Smooth muscle cell (in vitro differentiated cells): ENCODE data around the gene TAAR6. TPM values are rescaled to one million over a fixed set of nuclear protein-coding genes. Genes with fewer than 3 reads are reported as not detected.

Experiments used
- DNase-seq: peaks from one replicate; lab custom pipeline; 2025; ENCODE audit not compliant: unreplicated experiment; lab: John Stamatoyannopoulos, UW
- H2AFZ ChIP-seq: fragments of 200-600 bp; sonication (generic); 2 replicates; pipeline ENCODE4 v1.6.0; 2016; ENCODE audit warnings: antibody characterized with exemption, low read depth, mild to moderate bottlenecking
- H3F3A ChIP-seq: fragments of 200-600 bp; sonication (generic); 2 replicates; pipeline ENCODE4 v1.6.0; 2017; ENCODE audit warnings: antibody characterized with exemption, low read depth
- H3K27ac ChIP-seq: fragments of 200-600 bp; sonication (generic); 2 replicates; pipeline ENCODE4 v1.5.1; 2016; ENCODE audit warnings: low read depth, mild to moderate bottlenecking
- H3K27me3 ChIP-seq: fragments of 200-600 bp; sonication (generic); 2 replicates; pipeline ENCODE4 v1.6.1; 2016; ENCODE audit warnings: low read depth, mild to moderate bottlenecking
- H3K36me3 ChIP-seq: fragments of 200-600 bp; sonication (generic); 2 replicates; pipeline ENCODE4 v1.5.1; 2016; ENCODE audit warnings: low read depth
- H3K4me1 ChIP-seq: fragments of 200-600 bp; sonication (generic); 2 replicates; pipeline ENCODE4 v1.5.1; 2016; ENCODE audit warnings: low read depth
- H3K4me2 ChIP-seq: fragments of 200-600 bp; sonication (generic); 2 replicates; pipeline ENCODE4 v1.6.0; 2016; ENCODE audit warnings: mild to moderate bottlenecking
- H3K4me3 ChIP-seq: fragments of 200-600 bp; sonication (generic); 2 replicates; pipeline ENCODE4 v1.5.1; 2016; ENCODE audit warnings: mild to moderate bottlenecking
- H3K79me2 ChIP-seq: fragments of 200-600 bp; sonication (generic); 2 replicates; pipeline ENCODE4 v1.6.0; 2016; ENCODE audit warnings: low read depth, mild to moderate bottlenecking
- H3K9ac ChIP-seq: fragments of 200-600 bp; sonication (generic); 2 replicates; pipeline ENCODE4 v1.6.0; 2016; ENCODE audit warnings: low read depth
- H3K9me3 ChIP-seq: fragments of 200-600 bp; sonication (generic); replicated peaks from 2 replicates; pipeline ENCODE4 v1.5.1; 2016; ENCODE audit warnings: low read depth
- H4K20me1 ChIP-seq: fragments of 200-600 bp; sonication (generic); 2 replicates; pipeline ENCODE4 v1.6.0; 2016; ENCODE audit warnings: low read depth
- WGBS: methylation state at CpG from one replicate; pipeline ENCODE4 v1.1.7; 2016; ENCODE audit warnings: low lambda C conversion rate; 5-methylcytosine and 5-hydroxymethylcytosine counted together
- polyA plus RNA-seq: library from polyadenylated mRNA; unstranded; fragments of >200 nt; fragmentation: Nextera tagmentation; extraction: Ambion mirVana; gene quantifications from 2 replicates; pipeline ENCODE4 v1.2.1, GENCODE V29; 2016
- total RNA-seq: library from RNA; depleted of rRNA; stranded (reverse); fragments of >200 nt; gene quantifications from 2 replicates; pipeline ENCODE4 v1.2.3, GENCODE V29; 2014
- TF ChIP-seq, protein P1 (sequence below): fragments of 200-600 bp; sonication (generic); IDR thresholded peaks from 2 replicates; pipeline ENCODE4 v1.5.1; 2017; ENCODE audit warnings: borderline replicate concordance, mild to moderate bottlenecking, antibody characterized with exemption; ENCODE audit not compliant: insufficient read depth, poor library complexity, severe bottlenecking

TAAR6 gene
- total and polyA plus RNA-seq, 2 experiments from 2014 or later, result not detected

DNA sequence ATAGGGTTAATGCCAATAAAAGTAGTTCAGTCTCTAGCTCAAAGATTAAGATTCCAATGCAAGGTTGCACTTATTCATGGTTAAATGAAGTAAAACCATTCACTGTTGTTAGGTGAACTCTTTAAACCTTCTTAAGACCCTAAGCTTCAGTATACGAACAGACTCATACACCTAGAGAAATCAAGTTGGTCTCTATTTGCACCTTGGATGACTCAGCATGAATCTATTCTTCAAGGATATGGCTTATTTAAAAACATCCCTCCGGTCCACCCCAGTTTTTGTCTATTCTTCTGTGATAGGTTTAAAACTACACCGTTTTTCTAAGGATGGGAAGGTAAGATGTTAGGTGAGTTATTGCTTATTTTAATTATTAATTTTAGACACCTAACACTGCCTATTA lies 33.0 kb upstream of the TAAR6 start:
- Histone ChIP-seq H3K36me3 (no peaks in the 10 kb centered on the region), H3K27ac (no peak overlapping the region), H4K20me1 (no peaks in the 10 kb centered on the region), H3K9ac (no peak overlapping the region), H3K4me1 (no peaks in the 10 kb centered on the region), H3K4me3 (no peak overlapping the region), H3F3A (no peaks in the 10 kb centered on the region), H3K9me3 (no peaks in the 10 kb centered on the region), H2AFZ (no peak overlapping the region), H3K27me3 (peaks cover 22% of the 10 kb centered on the region), H3K4me2 (no peak overlapping the region), H3K79me2 (no peaks in the 10 kb centered on the region)
- TF ChIP-seq, protein P1, sequence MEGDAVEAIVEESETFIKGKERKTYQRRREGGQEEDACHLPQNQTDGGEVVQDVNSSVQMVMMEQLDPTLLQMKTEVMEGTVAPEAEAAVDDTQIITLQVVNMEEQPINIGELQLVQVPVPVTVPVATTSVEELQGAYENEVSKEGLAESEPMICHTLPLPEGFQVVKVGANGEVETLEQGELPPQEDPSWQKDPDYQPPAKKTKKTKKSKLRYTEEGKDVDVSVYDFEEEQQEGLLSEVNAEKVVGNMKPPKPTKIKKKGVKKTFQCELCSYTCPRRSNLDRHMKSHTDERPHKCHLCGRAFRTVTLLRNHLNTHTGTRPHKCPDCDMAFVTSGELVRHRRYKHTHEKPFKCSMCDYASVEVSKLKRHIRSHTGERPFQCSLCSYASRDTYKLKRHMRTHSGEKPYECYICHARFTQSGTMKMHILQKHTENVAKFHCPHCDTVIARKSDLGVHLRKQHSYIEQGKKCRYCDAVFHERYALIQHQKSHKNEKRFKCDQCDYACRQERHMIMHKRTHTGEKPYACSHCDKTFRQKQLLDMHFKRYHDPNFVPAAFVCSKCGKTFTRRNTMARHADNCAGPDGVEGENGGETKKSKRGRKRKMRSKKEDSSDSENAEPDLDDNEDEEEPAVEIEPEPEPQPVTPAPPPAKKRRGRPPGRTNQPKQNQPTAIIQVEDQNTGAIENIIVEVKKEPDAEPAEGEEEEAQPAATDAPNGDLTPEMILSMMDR, result no peak
- WGBS, result 89% methylated on average over 3 of the region's 3 CpGs
- no peak for DNase-seq

DNA sequence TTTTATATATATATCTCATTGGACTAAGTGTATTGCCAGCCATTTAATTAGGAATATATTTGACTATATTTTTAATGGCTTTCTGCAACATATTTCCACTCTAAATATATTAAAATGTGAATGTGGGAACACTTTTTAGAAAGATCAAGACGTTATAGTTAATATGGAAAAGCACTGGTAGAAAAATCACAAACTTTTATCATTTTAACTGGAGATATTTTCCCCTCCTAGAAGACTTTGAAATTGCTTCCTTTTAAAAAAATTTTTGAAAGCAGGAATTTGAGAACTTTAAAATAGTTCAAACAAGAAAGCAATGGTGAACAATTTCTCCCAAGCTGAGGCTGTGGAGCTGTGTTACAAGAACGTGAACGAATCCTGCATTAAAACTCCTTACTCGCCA lies 32.1 kb upstream of the TAAR6 start, which contains the start of gene TAAR9:
TSS of gene TAAR9 (plus strand) at position 301 of the 400 bp plus-strand sequence. CDS start at position 314, 13 bp downstream.
- Histone ChIP-seq H3K4me1 (no peaks in the 10 kb centered on the region), H3K79me2 (no peaks in the 10 kb centered on the region), H3K4me3 (no peak within 1 kb of the TSS), H4K20me1 (no peaks in the 10 kb centered on the region), H3K27ac (no peak within 1 kb of the TSS), H3F3A (no peaks in the 10 kb centered on the region), H2AFZ (no peak within 1 kb of the TSS), H3K36me3 (no peaks in the 10 kb centered on the region), H3K4me2 (no peak within 1 kb of the TSS), H3K27me3 (peaks cover 22% of the 10 kb centered on the region), H3K9me3 (no peaks in the 10 kb centered on the region), H3K9ac (no peak within 1 kb of the TSS)
- WGBS, result 84% methylated on average over 4 of the region's 4 CpGs
- no peak for DNase-seq
- TF ChIP-seq, protein P1, result no peak

DNA sequence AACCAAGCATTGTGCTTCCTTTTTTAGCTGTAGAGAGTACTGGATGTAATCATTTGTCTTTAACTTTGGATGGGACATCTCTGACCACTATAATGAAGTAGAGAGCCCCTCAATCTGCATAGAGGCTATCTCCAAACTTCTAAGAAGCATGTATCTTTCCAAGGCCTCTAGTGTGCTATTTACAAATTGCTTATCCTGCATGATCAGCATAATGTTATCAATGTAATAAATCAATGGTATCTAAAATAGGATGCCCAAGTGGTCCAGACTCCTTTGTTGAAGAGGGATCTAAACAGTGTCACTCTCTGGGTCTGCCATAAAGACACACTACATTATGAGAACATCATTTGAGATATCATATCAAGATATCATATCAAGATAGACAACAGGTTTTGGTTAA lies 25.3 kb upstream of the TAAR6 start:
- Histone ChIP-seq H3K36me3 (no peaks in the 10 kb centered on the region), H3K79me2 (no peaks in the 10 kb centered on the region), H3K27me3 (peaks cover 11% of the 10 kb centered on the region), H2AFZ (no peak overlapping the region), H3F3A (no peaks in the 10 kb centered on the region), H3K9ac (no peak overlapping the region), H3K4me1 (no peaks in the 10 kb centered on the region), H4K20me1 (no peaks in the 10 kb centered on the region), H3K4me2 (no peak overlapping the region), H3K4me3 (no peak overlapping the region), H3K27ac (no peak overlapping the region), H3K9me3 (no peaks in the 10 kb centered on the region)
- TF ChIP-seq, protein P1, result no peak
- DNase-seq, result no peak

DNA sequence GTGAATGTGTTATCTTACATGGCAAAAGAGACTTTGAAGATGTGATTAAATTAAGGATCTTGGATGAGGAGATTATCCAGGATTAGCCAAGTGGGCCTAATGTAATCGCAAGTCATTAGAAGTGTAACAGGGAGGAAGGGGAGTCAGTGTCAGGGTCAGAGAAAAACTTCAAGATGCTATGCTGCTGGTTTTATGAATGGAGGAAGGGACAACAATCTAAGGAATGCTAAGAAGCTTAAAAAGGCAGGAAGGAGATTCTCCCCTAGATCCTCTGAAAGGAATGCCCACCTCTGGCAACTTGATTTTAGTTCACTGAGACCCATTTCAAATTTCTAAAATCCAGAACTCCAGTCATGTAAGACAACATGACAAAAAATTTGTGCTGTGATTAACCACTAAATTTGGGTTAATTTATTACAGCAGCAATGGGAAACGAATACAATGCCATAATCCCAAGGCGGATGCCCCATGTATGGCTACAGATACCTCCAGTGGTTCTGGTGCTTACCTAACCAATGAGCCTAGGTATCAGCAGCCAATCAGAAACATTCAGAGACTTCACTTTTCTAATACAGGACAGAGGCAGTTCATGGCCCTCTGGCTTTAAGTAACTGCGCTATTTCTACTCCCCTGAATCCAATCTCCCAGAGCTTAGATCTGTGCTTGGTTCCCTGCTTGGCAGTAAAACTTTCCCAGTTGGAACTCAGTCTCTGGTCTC lies 21.2 kb upstream of the TAAR6 start:
- WGBS, result 87% methylated on average over 4 of the region's 4 CpGs
- H3K9me3 ChIP-seq, result no peaks in the 10 kb centered on the region
- no peak for DNase-seq
- no peaks in the 10 kb centered on the region for H3F3A ChIP-seq
- H3K27ac ChIP-seq, result no peak overlapping the region
- H3K4me2 ChIP-seq, result no peak overlapping the region
- H4K20me1 ChIP-seq, result no peaks in the 10 kb centered on the region
- H3K27me3 ChIP-seq, result no peaks in the 10 kb centered on the region
- H2AFZ ChIP-seq, result no peak overlapping the region
- H3K4me3 ChIP-seq, result no peak overlapping the region
- no peak overlapping the region for H3K9ac ChIP-seq
- H3K79me2 ChIP-seq, result no peaks in the 10 kb centered on the region
- no peaks in the 10 kb centered on the region for H3K4me1 ChIP-seq
- no peaks in the 10 kb centered on the region for H3K36me3 ChIP-seq
- TF ChIP-seq, protein P1, result no peak
